NCI-H2107 treated with DMSO at 0.1 percent for 48 hours (cell line): ENCODE measurements around the gene LAYN.

Source experiments
- DNase-seq: peaks from one replicate; lab custom pipeline; 2025; ENCODE audit not compliant: unreplicated experiment; lab: John Stamatoyannopoulos, UW

LAYN gene

GRCh38 chr11:111530091-111530490, 10.4 kb upstream of the LAYN start:
- no peak for DNase-seq

GRCh38 chr11:111531136-111531535, 9.4 kb upstream of the LAYN start:
- DNase-seq = no peak

GRCh38 chr11:111531687-111532364, 8.7 kb upstream of the LAYN start:
- no peak for DNase-seq

GRCh38 chr11:111532365-111532709, 8.2 kb upstream of the LAYN start:
- no peak for DNase-seq

- DNase-seq = no peak
Measured at GRCh38 chr11:111535281-111535680, 5.2 kb upstream of the LAYN start.

- DNase-seq = no peak
Measured at GRCh38 chr11:111537336-111537860, 3.1 kb upstream of the LAYN start.

- DNase-seq = no peak
Measured at GRCh38 chr11:111538407-111539114, 2.0 kb upstream of the LAYN start.

GRCh38 chr11:111539426-111540113, 950 bp upstream of the LAYN start:
- no peak for DNase-seq

GRCh38 chr11:111540937-111541253, 375 bp downstream of the LAYN start:
- no peak for DNase-seq

GRCh38 chr11:111541254-111542061, 938 bp downstream of the LAYN start:
- no peak for DNase-seq

GRCh38 chr11:111542606-111543275, 2.2 kb downstream of the LAYN start:
- DNase-seq = no peak

GRCh38 chr11:111548525-111548924, 8.0 kb downstream of the LAYN start:
- DNase-seq = no peak

- DNase-seq = no peak
Measured at GRCh38 chr11:111549196-111549868, 8.8 kb downstream of the LAYN start.

- DNase-seq = no peak
Measured at GRCh38 chr11:111549869-111550203, 9.3 kb downstream of the LAYN start.

- DNase-seq = no peak
Measured at GRCh38 chr11:111550258-111550657, 9.7 kb downstream of the LAYN start.

GRCh38 chr11:111554532-111554931, 14.0 kb downstream of the LAYN start:
- DNase-seq = no peak

- DNase-seq = no peak
Measured at GRCh38 chr11:111555255-111555654, 14.7 kb downstream of the LAYN start.

- no peak for DNase-seq
Measured at GRCh38 chr11:111557425-111558111, 17.0 kb downstream of the LAYN start.

- DNase-seq = no peak
Measured at GRCh38 chr11:111559800-111560464, 19.4 kb downstream of the LAYN start.
